ENCODE results near the gene FAM228A. TPM values are rescaled to one million over a fixed set of nuclear protein-coding genes. Genes with fewer than 3 reads are reported as not detected.
"Not testable (repeated sequence)": the region's sequence is repeated elsewhere in the genome, so short reads cannot be mapped to it uniquely, and the experiment has no call there.

The FAM228A gene
- polyA plus RNA-seq (2012; ENCODE audit: insufficient read depth, insufficient read length, low read depth) = not detected

GRCh38 chr2:24174851-24175277, at the start of gene FAM228A:
Gene FAM228A (plus strand): TSS chr2:24175053. CDS start chr2:24175481, 428 bp downstream.
- no peaks in the 10 kb centered on the region for H3K27me3 ChIP-seq
- DNase-seq = no peak
- TF ChIP-seq CTCF (IDR thresholded peaks at IDR 0.05; ENCODE audit: low read depth, low read length) = no peak
- H3K9me3 ChIP-seq = no peaks in the 10 kb centered on the region
- H3K4me1 ChIP-seq = no peaks in the 10 kb centered on the region; the same call in 1 of the 2 replicates
- no peaks in the 10 kb centered on the region for H3K36me3 ChIP-seq
- H3K4me3 ChIP-seq (ENCODE audit: low read depth, low read length) = no peak within 1 kb of the TSS

- Histone ChIP-seq H3K36me3 (no peaks in the 10 kb centered on the region), H3K4me1 (0 out of 2 replicates have a peak, but pooled peaks cover 2% of the 10 kb centered on the region), H3K27me3 (peaks cover 6% of the 10 kb centered on the region; the same call in 1 of the 2 replicates), H3K9me3 (no peaks in the 10 kb centered on the region; the same call in 1 of the 2 replicates), H3K4me3 (ENCODE audit: low read depth, low read length) (no peak overlapping the region)
- DNase-seq = no peak
- TF ChIP-seq CTCF (IDR thresholded peaks at IDR 0.05; ENCODE audit: low read depth, low read length) = no peak
Measured at GRCh38 chr2:24125956-24126355, 48.9 kb upstream of the FAM228A start.

GRCh38 chr2:24132543-24132942, 42.3 kb upstream of the FAM228A start:
- Histone ChIP-seq H3K36me3 (no peaks in the 10 kb centered on the region), H3K4me3 (ENCODE audit: low read depth, low read length) (no peak overlapping the region), H3K27me3 (no peaks in the 10 kb centered on the region), H3K9me3 (no peaks in the 10 kb centered on the region; the same call in 1 of the 2 replicates), H3K4me1 (no peaks in the 10 kb centered on the region)
- no peak for DNase-seq
- no peak for TF ChIP-seq CTCF (IDR thresholded peaks at IDR 0.05; ENCODE audit: low read depth, low read length)

GRCh38 chr2:24140305-24140704, 34.5 kb upstream of the FAM228A start:
- H3K36me3 ChIP-seq; H3K4me3 ChIP-seq (ENCODE audit: low read depth, low read length); DNase-seq; H3K9me3 ChIP-seq; H3K27me3 ChIP-seq; H3K4me1 ChIP-seq: not testable (repeated sequence)

- Histone ChIP-seq H3K27me3 (no peaks in the 10 kb centered on the region), H3K36me3 (no peaks in the 10 kb centered on the region), H3K4me3 (ENCODE audit: low read depth, low read length) (no peak overlapping the region), H3K4me1 (no peaks in the 10 kb centered on the region), H3K9me3 (no peaks in the 10 kb centered on the region)
- no peak for DNase-seq
- no peak for TF ChIP-seq CTCF (IDR thresholded peaks at IDR 0.05; ENCODE audit: low read depth, low read length)
Measured at GRCh38 chr2:24147364-24147763, 27.5 kb upstream of the FAM228A start.

- Histone ChIP-seq H3K9me3 (no peaks in the 10 kb centered on the region), H3K4me3 (ENCODE audit: low read depth, low read length) (no peak overlapping the region), H3K36me3 (no peaks in the 10 kb centered on the region), H3K4me1 (no peaks in the 10 kb centered on the region), H3K27me3 (no peaks in the 10 kb centered on the region)
- DNase-seq = no peak
- TF ChIP-seq CTCF (IDR thresholded peaks at IDR 0.05; ENCODE audit: low read depth, low read length) = no peak
Measured at GRCh38 chr2:24152413-24153197, 22.2 kb upstream of the FAM228A start.

All from BE2C (cell line).